OCI-M2 (cell line): ENCODE data around the gene ARL5C.

Source experiments
- DNase-seq: peaks from one replicate; lab custom pipeline; 2025; ENCODE audit not compliant: unreplicated experiment; lab: John Stamatoyannopoulos, UW

Gene ARL5C

DNA sequence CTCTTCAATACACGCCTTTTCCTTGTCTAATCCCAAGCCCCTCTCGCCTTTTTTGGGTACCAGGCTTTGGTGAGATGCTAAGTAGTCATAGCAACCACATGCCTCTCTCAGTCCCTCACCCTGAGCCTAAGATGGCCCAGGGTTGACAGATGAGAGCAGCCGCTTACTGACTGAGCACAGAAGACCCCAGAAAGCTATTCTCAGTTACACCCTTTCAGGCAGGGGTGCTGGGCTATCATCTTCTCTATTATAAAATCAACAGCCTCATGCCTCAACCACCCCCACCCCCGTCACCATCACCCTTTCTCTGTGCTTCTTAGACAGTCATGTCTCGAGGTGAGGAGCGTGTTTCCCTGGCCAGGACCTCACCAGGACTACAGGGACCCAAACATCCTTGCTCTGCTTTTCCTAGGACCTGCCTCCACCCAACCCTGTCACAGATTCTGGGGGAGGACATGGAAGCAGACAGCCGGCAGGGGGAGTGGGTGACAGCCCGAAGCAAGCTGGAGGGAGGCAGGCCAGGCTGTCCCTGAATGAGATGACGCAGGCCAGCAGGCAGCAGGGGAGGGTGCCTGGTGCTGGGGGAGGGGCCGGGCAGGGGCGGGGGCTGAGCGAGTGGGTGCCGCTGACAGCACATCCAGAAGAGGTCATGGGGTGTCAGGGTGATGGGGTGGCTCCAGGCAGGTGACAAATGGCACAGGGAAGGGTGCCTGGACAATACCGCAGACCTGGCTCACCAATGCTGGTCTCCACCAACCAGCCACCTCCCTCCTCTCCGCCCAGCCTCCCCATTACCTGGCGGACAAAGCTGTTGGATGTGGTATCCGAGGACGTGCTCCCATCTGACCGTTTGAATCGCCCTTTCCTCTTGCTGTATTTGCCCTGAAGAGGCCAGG lies 28.4 kb upstream of the ARL5C start:
- no peak for DNase-seq

DNA sequence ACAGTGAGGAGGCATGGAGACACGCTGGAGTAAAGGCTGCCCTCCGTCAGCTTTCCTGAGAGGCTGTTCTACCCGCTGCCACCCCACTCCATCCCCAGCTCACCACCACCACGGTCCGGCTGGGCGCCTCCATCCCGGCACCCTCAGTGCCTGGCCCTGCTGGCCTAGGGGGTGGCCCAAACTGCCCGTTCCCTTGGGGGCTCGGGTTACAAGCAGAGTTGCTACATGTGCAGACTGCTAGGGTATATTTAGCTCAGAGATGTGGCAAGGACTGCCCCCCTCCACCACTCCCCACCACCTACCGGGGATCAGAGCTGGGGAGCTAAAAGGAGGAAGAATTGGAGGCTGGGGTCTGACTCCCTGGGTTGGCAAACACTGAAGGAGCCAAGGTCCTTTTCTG lies 27.4 kb upstream of the ARL5C start:
- no peak for DNase-seq

DNA sequence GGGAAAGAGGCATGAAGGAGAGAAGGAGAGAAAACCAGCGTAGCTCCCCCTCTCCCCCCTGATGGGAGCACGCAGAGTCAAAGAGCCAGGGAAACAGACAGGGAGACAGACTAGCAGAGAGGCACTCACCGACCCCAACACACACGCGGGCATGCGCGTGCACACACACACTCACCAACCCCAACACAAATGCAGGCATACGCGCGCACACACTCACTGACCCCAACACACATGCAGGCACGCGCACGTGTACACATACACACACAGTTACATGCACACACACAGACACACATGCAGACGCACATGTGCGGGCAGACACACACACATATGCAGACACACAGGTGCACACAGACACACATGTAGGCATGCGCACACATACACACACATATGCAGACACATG lies 26.9 kb upstream of the ARL5C start:
- no peak for DNase-seq

DNA sequence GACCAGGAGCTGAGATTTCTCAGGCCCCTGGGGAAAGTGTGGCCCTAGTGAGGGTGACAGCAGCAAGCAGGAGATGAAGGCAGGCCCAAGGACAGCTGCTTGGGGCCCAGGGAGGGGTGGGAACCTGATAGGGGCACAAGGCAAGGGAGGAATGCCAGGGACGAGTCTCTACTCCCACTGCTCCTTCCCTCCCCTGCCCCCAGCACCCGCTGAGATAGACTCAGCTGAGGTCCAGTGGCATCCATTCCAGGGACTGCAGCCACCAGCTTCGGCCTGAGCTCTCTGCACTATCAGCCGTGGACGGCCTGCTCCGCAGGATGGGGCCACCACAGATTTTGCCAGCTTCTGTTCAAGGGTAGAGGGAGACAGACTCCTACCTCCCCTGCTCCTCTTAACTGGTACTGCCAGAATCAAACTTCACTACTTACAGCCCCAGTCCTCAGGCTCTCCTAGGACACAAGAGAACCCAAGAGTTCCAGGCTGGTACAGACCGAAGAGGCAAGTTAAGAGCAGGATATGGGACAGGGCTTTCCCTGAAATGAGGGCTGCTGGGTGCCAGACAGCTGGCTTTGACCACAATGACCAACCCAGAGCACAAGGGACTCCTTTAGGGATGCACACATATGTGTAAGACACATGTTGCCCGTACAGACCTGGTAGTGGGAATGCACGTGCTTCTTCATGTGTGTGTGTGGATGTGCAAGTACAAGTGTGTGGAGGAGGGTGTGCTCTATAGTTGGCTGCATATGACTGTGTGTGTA lies 26.0 kb upstream of the ARL5C start:
- DNase-seq: no peak

DNA sequence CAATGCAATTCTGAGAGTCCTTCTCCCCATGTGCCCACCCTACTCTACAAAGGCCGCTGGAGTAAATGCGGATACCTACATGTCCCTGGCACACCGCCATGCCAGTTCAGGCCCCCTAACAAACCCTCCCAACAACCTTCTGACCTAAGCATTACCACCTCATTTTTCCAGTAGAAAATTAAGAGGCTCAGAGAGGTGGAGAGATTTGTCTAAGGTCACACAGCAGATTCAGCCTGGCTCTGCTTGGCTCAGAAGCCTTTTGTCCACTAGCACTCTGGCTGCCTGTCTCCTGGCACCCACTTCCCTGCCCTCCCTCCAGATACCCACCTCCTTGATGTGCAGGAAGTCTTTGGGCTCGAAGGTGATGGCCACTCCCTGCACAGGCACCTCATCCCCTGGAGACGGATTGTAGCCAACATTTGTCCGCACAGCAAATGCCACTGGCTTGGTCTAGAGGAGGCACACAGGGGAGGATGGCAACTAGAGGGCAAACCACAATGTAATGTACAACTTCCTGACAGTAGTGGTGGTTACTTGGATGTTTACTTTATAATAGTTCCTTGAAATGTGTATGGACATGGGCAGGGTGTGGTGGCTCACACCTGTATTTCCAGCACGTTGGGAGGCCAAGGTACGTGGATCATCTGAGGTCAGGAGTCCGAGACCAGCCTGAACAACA lies 21.3 kb upstream of the ARL5C start:
- no peak for DNase-seq

DNA sequence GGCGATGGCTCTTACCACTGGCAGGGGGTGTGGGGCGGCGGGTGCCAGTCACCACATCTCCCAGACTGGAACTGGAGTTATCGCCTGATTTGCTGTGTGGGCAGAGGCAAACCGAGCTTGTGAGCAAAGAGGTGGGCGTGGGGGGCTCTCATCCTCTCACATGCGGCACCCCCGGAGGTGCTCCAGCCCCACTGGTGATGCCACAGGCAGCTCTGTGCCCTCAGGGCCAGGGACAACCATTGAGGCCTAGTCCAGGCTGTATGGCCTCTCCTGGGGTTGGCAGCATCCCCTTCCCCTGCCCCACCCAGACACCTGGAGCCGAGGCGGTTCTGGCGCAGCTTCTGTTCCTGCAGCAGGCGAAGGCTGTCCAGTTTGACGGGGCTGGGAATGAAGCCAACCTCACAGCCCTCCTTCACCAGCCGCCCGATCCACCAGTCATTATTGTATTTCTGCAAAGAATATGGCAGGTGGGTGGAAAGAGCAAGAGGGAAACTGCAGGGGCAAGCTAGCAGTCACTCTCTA lies 20.6 kb upstream of the ARL5C start:
- no peak for DNase-seq

DNA sequence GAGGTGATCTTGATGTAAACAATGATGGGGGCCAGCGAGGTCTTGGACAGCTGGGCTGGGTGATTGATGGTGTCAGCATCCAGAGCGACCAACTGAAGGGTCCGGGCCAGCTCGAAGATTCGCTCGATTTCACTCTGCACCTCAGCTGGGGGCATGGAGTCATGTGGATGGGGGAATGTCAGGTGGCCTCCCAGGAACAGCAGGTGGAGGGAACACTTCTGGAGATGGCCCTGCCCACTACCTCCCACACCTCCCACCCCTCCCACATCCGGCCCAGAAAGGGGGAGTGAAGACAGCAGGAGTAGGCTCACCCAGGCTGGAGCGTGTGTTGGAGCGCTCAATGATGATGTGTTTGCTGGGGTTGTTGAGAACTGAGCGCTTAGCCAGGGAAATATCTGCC lies 17.8 kb upstream of the ARL5C start:
- DNase-seq: no peak

DNA sequence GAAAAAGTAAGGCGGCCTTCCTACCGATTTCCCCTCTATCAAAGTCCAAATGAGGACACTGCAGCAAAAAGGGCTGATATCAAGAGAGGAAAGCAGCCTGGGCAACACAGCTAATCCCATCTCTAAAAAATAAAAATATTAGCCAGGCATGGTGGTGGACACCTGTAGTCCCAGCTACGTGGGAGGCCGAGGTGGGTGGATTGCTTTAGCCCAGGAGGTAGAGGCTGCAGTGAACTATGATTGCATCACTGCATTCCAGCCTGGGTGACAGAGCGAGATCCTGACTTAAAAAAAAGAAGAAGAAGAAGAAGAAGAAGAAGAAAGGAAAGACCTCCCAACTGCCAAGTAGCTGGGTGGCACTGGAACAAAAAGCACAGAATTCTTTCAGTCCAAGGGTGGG lies 17.1 kb upstream of the ARL5C start:
- no peak for DNase-seq

DNA sequence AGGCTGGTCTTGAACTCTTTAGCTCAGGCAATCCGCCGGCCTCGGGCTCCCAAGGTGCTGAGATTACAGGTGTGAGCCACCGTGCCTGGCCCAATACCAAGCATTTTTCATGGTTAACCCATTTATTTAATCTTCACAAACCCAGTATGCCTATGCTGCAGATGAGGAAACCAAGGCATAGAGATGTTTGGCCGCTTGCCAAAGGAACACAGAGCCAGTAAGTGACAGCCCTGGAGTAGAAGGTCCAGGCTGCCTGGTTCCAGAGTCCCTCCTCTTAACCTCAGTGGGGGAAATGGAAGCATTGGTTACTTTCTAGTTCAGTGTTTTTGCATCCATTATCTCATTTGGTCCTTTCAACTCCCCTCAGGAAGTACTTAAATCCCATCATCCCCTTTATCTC lies 15.3 kb upstream of the ARL5C start:
- no peak for DNase-seq

DNA sequence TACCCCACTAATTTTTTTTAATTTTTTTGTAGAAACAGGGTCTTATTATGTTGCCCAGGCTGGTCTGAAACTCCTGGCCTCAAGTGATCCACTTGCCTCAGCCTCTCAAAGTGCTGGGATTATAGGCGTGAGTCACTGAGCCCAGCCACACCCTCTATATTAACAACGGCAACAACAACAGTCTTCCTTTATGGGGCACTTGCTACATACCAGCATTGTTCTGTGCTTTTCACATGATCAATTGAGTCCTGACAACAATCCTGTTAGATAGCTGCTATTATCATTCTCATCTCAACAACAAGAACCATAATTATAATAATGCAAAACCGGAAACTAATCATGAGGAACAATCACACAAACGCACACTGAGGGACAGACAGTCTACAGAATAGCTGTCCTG lies 12.6 kb upstream of the ARL5C start:
- no peak for DNase-seq

DNA sequence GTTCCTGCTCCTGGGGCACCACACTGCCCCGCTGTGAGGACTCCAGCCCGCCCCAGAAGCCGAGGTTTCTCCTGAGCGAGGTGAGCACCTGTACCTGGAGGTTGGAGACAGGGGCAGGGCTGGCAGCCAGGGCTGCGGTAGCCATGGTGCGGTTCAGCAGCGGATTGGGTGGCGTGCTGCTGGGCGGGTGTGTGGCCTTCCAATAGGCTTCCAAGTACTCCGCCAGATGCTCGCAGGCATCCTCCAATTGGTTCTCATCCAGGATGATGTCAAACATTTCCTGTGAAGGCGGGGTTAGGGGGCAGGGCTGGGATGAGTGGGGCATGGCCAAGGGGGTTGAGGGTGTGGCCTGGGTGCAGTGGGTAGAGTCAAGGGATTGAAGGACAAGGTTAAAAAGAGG lies 11.3 kb upstream of the ARL5C start:
- no peak for DNase-seq

DNA sequence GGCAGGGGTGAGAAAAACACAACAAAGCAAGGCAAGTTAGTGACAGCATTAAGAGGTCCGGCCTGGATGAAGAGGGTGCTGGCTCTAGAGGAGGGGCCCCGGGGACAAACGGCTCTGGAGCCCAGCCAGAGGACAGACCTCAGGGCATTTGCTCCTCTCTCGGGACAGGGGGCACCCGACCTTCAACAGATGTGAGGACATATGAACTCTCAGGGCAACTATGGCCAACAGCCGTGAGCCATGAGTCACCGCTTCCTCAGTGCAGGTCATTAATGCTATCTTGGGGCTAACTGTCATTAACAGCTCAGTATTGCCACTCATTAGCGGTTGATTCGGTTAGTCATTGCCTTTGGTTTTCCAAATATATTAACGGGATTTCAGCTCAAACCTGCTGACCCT lies 9.7 kb upstream of the ARL5C start:
- DNase-seq: no peak

DNA sequence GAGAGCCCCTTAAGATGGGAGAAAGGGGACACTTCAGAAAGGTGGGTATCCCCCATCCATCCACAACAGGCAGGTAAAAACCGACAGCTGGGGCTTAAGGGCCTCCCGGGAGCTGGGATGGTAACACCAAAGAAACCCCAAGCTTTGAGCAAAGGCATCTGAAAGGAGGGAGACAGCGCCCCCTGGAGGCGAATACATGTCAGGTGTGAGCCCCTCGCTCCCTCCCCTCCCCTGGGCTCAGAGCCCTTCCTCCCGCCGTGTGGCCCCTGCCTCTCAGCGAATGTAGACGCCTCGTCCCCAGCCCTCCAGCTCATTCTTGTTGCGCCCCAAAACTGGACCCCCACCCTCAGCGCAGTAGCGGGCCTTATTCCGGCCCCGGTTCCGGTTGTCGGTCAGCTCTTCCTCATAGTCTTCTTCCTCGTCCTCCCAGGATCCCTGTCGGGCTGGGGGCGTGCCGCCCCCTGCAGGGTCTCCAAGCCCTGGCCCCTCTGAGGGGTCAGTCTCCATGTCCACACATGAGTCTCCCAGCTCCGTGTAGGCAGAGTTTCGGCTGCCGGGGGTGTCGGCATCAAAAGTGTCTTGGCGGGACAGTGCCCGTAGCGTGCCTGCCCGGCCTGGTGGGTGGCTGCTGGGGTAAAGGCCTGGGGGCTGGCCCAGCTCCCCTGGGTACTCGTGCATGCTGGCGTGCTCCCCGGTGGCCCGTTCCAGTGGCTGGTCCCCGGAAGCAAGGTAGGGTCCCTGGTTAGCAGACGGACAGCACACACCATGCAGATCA lies 9.1 kb upstream of the ARL5C start:
- DNase-seq: no peak

DNA sequence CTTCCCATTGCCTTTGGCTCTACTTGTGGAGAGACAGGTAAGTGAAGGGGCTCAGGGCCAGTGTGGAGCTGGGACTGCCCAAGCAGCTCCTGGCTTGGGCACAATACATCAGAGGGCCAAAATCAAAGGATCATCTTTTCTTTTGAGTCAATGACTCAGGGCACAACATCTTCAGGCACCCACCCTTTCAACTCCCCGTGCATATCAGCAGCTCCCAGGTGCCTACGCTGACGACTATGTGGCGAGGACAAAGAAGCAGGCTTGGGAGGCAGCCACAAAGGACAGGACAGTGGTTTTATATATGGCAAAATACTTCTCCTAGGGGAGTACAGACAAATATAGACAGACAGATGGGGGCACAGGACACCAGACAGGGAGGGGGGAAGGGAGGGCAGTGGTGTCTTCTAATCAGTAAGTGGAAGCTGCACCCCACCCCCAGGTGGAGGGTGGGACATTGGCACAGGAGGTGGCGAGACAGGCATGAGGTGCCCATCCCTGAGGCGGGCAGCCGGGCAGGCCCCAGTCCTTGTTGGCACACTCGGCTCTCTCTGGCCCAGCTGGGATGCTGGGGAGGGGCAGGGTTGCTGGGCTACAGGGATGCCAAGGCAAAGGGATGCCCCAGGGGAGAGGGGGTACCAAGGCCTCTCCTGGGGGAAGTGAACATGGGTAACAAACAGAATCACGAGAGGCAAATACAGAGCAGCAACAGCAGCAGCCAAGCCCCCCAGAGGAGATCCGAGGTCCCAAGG lies 7.7 kb upstream of the ARL5C start:
- no peak for DNase-seq

DNA sequence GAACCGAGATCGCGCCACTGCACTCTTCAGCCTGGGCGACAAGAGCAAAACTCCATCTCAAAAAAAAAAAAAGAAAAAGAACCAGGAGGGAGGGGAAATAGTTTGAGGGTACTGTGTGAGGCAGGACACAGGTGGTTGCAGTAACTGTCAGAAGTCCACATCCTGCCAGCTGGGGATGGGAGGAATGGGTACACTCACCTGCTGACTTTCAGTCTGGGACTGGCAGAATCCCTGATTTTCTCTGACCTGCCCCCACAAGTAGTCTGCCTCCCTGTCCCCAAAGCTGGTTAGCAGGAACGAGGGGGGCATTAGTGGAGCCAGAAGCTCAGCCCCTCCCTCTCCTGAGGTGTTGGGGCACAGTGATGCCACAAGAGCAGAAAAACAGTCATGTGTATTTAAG lies 7.1 kb upstream of the ARL5C start:
- DNase-seq: no peak

DNA sequence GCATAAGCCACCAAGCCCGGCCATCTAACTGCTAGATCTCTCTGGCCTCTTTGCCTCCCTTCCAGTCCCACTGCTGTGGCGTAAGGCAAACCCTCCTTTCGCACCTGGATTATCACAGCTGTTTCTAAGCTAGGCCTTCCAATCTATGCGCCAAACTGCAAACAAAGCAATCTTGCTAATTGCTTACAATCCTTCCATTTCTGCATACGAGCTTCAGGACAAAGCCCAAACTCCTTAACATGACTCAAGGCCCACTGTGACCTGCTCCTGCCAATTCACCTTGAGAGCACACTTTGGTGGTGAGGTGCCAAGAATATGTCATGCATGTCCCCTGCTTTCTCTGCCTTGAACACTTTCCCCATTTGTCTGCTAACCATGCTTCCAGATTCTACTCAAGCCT lies 6.0 kb upstream of the ARL5C start:
- DNase-seq: no peak

DNA sequence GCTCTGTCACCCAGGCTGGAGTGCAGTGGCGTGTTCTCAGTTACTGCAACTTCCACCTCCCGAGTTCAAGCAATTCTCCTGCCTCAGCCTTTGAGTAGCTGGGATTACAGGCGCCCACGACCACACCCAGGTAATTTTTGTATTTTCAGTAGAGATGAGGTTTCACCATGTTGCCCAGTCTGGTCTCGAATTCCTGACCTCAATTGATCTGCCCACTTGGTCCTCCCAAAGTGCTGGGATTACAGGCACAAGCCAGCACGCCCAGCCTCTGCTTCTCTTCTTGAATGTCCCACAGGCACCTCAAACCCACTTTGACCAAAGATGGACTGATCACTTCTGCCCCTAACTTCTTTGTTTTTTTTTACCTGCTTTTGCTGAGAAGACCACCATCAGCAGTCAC lies 4.6 kb upstream of the ARL5C start:
- no peak for DNase-seq

DNA sequence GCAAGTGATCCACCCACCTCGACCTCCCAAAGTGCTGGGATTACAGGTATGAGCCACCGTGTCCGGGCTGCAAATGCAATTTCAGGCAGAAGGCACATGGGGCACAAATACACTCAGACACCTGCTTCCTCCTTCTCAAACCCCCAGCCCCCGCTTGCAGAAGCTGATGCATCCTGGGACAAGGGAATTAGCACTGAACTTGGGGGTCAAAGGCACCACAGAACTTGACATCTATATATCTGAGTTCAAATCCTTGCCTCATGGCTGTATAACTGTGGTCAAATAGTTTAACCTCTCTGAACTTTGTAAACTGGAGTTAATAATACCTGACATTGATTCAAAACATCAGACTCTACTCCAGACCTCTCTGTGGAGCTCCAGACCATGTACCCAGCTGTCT lies 4.1 kb upstream of the ARL5C start:
- DNase-seq: no peak

DNA sequence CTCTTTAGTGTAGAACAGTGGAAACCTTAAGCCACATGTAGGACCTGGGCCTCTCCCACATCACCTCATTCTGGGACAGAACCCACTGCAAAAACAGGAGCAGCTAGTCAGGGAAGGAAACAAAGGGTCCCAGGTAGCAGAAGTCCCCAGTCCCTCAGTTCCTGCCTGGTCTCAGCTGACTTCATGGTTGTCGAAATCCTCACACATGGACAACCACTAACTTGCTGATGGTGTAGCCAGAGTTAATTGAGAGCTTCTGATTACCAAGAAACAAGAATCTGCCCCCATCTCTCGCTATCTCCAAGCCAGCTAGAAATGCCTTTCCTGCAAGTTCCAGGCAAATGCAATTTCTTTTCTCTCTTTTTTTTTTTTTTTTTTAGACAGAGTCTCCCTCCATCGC lies 3.6 kb upstream of the ARL5C start:
- DNase-seq: no peak

DNA sequence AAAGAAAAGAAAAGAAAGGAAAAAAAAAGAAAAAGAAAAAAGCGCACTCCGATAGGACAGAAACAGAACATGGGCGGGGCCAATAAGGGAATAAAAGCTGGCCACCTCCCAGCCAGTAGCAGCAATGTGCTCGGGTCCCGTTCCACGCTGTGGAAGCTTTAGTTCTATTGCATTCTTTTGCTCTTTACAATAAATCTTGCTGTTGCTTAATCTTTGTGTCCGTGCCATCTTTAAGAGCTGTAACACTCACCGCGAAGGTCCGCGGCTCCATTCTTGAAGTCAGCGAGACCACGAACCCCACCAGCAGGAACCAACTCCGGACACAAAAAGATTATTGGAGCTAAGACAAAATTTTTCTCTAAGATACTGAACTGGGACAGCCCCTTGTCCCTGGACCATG lies 3.1 kb upstream of the ARL5C start:
- no peak for DNase-seq
